ENCODE measurements around the gene R3HCC1L.
A peak's percentile ranks its signal among the peaks of the same experiment; 100 is the strongest.

The R3HCC1L gene

GRCh38 chr10:98134431-98135221 is at the start of gene R3HCC1L:
R3HCC1L (plus strand) TSS chr10:98134657; CDS start chr10:98208115, 73,458 bp downstream.
- peak; percentile 72 for DNase-seq

GRCh38 chr10:98085238-98085637 is 49.2 kb upstream of the R3HCC1L start:
- no peak for DNase-seq

GRCh38 chr10:98086837-98087708 is 47.4 kb upstream of the R3HCC1L start:
- DNase-seq, result peak; percentile 71

- peak; percentile 82 for DNase-seq
Observed at GRCh38 chr10:98088186-98088971, 46.1 kb upstream of the R3HCC1L start.

- DNase-seq, result no peak
Observed at GRCh38 chr10:98090822-98091221, 43.6 kb upstream of the R3HCC1L start.

- DNase-seq, result no peak
Observed at GRCh38 chr10:98096316-98096715, 38.1 kb upstream of the R3HCC1L start.

- DNase-seq, result no peak
Observed at GRCh38 chr10:98096731-98097130, 37.7 kb upstream of the R3HCC1L start.

GRCh38 chr10:98097175-98097574 is 37.3 kb upstream of the R3HCC1L start:
- no peak for DNase-seq

GRCh38 chr10:98097616-98098015 is 36.8 kb upstream of the R3HCC1L start:
- peak; percentile 59 for DNase-seq

- DNase-seq, result no peak
Observed at GRCh38 chr10:98098247-98098646, 36.2 kb upstream of the R3HCC1L start.

GRCh38 chr10:98100476-98100875 is 34.0 kb upstream of the R3HCC1L start:
- no peak for DNase-seq

GRCh38 chr10:98101366-98101765 is 33.1 kb upstream of the R3HCC1L start:
- no peak for DNase-seq

GRCh38 chr10:98104125-98104524 is 30.3 kb upstream of the R3HCC1L start:
- no peak for DNase-seq

GRCh38 chr10:98106531-98106930 is 27.9 kb upstream of the R3HCC1L start:
- no peak for DNase-seq

GRCh38 chr10:98107644-98108430 is 26.6 kb upstream of the R3HCC1L start:
- DNase-seq, result no peak

GRCh38 chr10:98110356-98110755 is 24.1 kb upstream of the R3HCC1L start:
- no peak for DNase-seq

- no peak for DNase-seq
Observed at GRCh38 chr10:98115031-98115787, 19.2 kb upstream of the R3HCC1L start.

GRCh38 chr10:98119891-98120290 is 14.6 kb upstream of the R3HCC1L start:
- DNase-seq, result no peak

GRCh38 chr10:98125940-98126631 is 8.4 kb upstream of the R3HCC1L start:
- DNase-seq, result no peak

GRCh38 chr10:98128802-98129201 is 5.7 kb upstream of the R3HCC1L start:
- DNase-seq, result no peak

GRCh38 chr10:98131619-98132018 is 2.8 kb upstream of the R3HCC1L start:
- no peak for DNase-seq
